ENCODE results near the gene RANBP1.

- TF ChIP-seq POLR2A (IDR thresholded peaks at IDR 0.05) (no peak), CTCF (IDR thresholded peaks at IDR 0.05) (no peak)
These were observed 1.1 kb upstream of the RANBP1 start for GRCh38 chr22:20114506-20115475.

All from tibial nerve (tissue), 3 donors.